A673 (cell line): ENCODE measurements around the gene SF3A2.

Experiments
- EZH2 ChIP-seq: fragments of 200-600 bp; sonication (generic); IDR thresholded peaks from 2 replicates; pipeline ENCODE4 v1.6.1; 2017; ENCODE audit warnings: borderline replicate concordance, low read depth, mild to moderate bottlenecking, mixed read lengths, antibody characterized with exemption, low read length; ENCODE audit not compliant: poor library complexity, severe bottlenecking
- TF ChIP-seq, protein P1 (sequence below): fragments of 300-800, 200-600 bp; sonication (generic); conservative IDR thresholded peaks from 2 replicates; pipeline ENCODE4 v1.5.1; 2017; ENCODE audit warnings: low read depth, mild to moderate bottlenecking, antibody characterized with exemption, low read length, moderate library complexity, mixed read lengths

DNA sequence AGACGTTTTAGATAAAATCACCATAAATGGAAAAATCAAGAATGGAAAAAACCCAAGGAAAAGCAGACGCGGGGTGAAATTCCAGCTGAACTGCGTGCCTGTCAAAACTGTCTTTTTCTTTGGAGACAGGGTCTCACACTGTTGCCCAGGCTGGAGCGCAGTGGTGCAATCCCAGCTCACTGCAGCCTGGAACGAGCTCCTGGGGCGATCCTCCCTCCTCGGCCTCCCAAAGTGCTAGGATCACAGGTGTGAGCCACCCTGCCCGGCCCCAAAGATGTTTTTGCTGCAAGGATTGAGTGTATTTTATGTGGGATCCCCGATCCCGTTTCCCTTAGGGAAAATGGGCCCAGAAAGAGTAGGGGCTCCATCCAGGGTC is 46.2 kb downstream of the SF3A2 start:
- no peak for TF ChIP-seq EZH2
- TF ChIP-seq, protein P1, sequence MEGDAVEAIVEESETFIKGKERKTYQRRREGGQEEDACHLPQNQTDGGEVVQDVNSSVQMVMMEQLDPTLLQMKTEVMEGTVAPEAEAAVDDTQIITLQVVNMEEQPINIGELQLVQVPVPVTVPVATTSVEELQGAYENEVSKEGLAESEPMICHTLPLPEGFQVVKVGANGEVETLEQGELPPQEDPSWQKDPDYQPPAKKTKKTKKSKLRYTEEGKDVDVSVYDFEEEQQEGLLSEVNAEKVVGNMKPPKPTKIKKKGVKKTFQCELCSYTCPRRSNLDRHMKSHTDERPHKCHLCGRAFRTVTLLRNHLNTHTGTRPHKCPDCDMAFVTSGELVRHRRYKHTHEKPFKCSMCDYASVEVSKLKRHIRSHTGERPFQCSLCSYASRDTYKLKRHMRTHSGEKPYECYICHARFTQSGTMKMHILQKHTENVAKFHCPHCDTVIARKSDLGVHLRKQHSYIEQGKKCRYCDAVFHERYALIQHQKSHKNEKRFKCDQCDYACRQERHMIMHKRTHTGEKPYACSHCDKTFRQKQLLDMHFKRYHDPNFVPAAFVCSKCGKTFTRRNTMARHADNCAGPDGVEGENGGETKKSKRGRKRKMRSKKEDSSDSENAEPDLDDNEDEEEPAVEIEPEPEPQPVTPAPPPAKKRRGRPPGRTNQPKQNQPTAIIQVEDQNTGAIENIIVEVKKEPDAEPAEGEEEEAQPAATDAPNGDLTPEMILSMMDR: no peak
